NCI-H82 treated with DMSO at 0.1 percent for 48 hours (cell line): ENCODE measurements around the gene TTPAL.
A peak's percentile ranks its signal among the peaks of the same experiment; 100 is the strongest.

Experiments
- DNase-seq: peaks from one replicate; lab custom pipeline; 2025; ENCODE audit not compliant: unreplicated experiment; lab: John Stamatoyannopoulos, UW

Gene TTPAL

GRCh38 chr20:44495802-44496481, 20.3 kb downstream of the TTPAL start:
- no peak for DNase-seq

- DNase-seq = no peak
Measured at GRCh38 chr20:44496976-44497375, 21.3 kb downstream of the TTPAL start.

- DNase-seq = no peak
Measured at GRCh38 chr20:44497761-44498160, 22.1 kb downstream of the TTPAL start.

- no peak for DNase-seq
Measured at GRCh38 chr20:44500221-44500620, 24.5 kb downstream of the TTPAL start.

GRCh38 chr20:44501448-44501847, 25.8 kb downstream of the TTPAL start:
- DNase-seq = no peak

GRCh38 chr20:44502968-44503367, 27.3 kb downstream of the TTPAL start:
- no peak for DNase-seq

GRCh38 chr20:44504402-44505307, 29.0 kb downstream of the TTPAL start:
- no peak for DNase-seq

- DNase-seq = no peak
Measured at GRCh38 chr20:44509762-44510161, 34.1 kb downstream of the TTPAL start.

GRCh38 chr20:44513871-44514270, 38.2 kb downstream of the TTPAL start:
- no peak for DNase-seq

GRCh38 chr20:44516491-44516890, 40.8 kb downstream of the TTPAL start:
- no peak for DNase-seq

- DNase-seq = no peak
Measured at GRCh38 chr20:44517454-44517853, 41.8 kb downstream of the TTPAL start.

GRCh38 chr20:44518248-44518647, 42.6 kb downstream of the TTPAL start:
- no peak for DNase-seq

- DNase-seq = no peak
Measured at GRCh38 chr20:44520881-44521280, 45.2 kb downstream of the TTPAL start.

GRCh38 chr20:44521484-44522481, 46.1 kb downstream of the TTPAL start, which contains the start of gene SERINC3:
Gene SERINC3, minus strand, starts transcription at chr20:44522070. Its CDS starts 119 bp downstream, at chr20:44521951.
- DNase-seq = peak; percentile 78

- no peak for DNase-seq
Measured at GRCh38 chr20:44522841-44523240, 47.2 kb downstream of the TTPAL start.

- DNase-seq = no peak
Measured at GRCh38 chr20:44523746-44524145, 48.1 kb downstream of the TTPAL start.

GRCh38 chr20:44526129-44526528, 50.5 kb downstream of the TTPAL start:
- DNase-seq = no peak

GRCh38 chr20:44527716-44528199, 52.1 kb downstream of the TTPAL start:
- DNase-seq = no peak

- no peak for DNase-seq
Measured at GRCh38 chr20:44528309-44528708, 52.6 kb downstream of the TTPAL start.

GRCh38 chr20:44532259-44532980, 56.7 kb downstream of the TTPAL start:
- DNase-seq = no peak
